ENCODE data around the gene GLYATL3. TPM values are rescaled to one million over a fixed set of nuclear protein-coding genes. Genes with fewer than 3 reads are reported as not detected.

GLYATL3 gene
- total RNA-seq, 2 donors from 2014 or later, result not detected

- ATAC-seq (replicated peaks), result no peak
- no peaks in the 10 kb centered on the region for H3K9me3 Mint-ChIP-seq
- H3K36me3 Mint-ChIP-seq (ENCODE audit: low read depth), result peaks cover 49% of the 10 kb centered on the region
Measured at GRCh38 chr6:49490633-49491032, 9.1 kb upstream of the GLYATL3 start.

GRCh38 chr6:49497304-49497703 lies 2.4 kb upstream of the GLYATL3 start:
- Mint-ChIP-seq H3K36me3 (ENCODE audit: low read depth) (peaks cover 2% of the 10 kb centered on the region), H3K4me1 (no peaks in the 10 kb centered on the region), H3K27me3 (no peaks in the 10 kb centered on the region), H3K4me3 (no peak overlapping the region), H3K27ac (no peak overlapping the region), H3K9me3 (no peaks in the 10 kb centered on the region)
- ATAC-seq (replicated peaks), result no peak

More at GRCh38 chr6:49490633-49491032, 9.1 kb upstream of the GLYATL3 start:
- no peaks in the 10 kb centered on the region for H3K27me3 Mint-ChIP-seq
- H3K4me1 Mint-ChIP-seq, result no peaks in the 10 kb centered on the region
- H3K4me3 Mint-ChIP-seq, result no peak overlapping the region
- no peak overlapping the region for H3K27ac Mint-ChIP-seq

- no peaks in the 10 kb centered on the region for H3K9me3 Mint-ChIP-seq
- no peak overlapping the region for H3K4me3 Mint-ChIP-seq
- ATAC-seq (replicated peaks), result no peak
- H3K36me3 Mint-ChIP-seq (ENCODE audit: low read depth), result no peaks in the 10 kb centered on the region
- H3K4me1 Mint-ChIP-seq, result no peaks in the 10 kb centered on the region
- H3K27ac Mint-ChIP-seq, result no peak overlapping the region
- no peaks in the 10 kb centered on the region for H3K27me3 Mint-ChIP-seq
Measured at GRCh38 chr6:49499126-49499525, 597 bp upstream of the GLYATL3 start.

- H3K4me1 Mint-ChIP-seq, result no peaks in the 10 kb centered on the region
- no peak overlapping the region for H3K4me3 Mint-ChIP-seq
- H3K36me3 Mint-ChIP-seq (ENCODE audit: low read depth), result no peaks in the 10 kb centered on the region
- H3K9me3 Mint-ChIP-seq, result peaks cover 4% of the 10 kb centered on the region
- ATAC-seq (replicated peaks), result no peak
- no peak overlapping the region for H3K27ac Mint-ChIP-seq
- peaks cover 10% of the 10 kb centered on the region for H3K27me3 Mint-ChIP-seq
Measured at GRCh38 chr6:49504666-49505065, 4.9 kb downstream of the GLYATL3 start.

GRCh38 chr6:49506569-49507111 lies 6.9 kb downstream of the GLYATL3 start:
- H3K9me3 Mint-ChIP-seq, result peaks cover 4% of the 10 kb centered on the region
- H3K27ac Mint-ChIP-seq, result no peak overlapping the region
- peaks cover 14% of the 10 kb centered on the region for H3K27me3 Mint-ChIP-seq
- no peak for ATAC-seq (replicated peaks)
- H3K4me3 Mint-ChIP-seq, result no peak overlapping the region
- no peaks in the 10 kb centered on the region for H3K4me1 Mint-ChIP-seq
- H3K36me3 Mint-ChIP-seq (ENCODE audit: low read depth), result no peaks in the 10 kb centered on the region

- Mint-ChIP-seq H3K27ac (no peak overlapping the region), H3K4me1 (no peaks in the 10 kb centered on the region), H3K36me3 (ENCODE audit: low read depth) (no peaks in the 10 kb centered on the region), H3K9me3 (peaks cover 4% of the 10 kb centered on the region), H3K27me3 (peaks cover 18% of the 10 kb centered on the region), H3K4me3 (no peak overlapping the region)
- no peak for ATAC-seq (replicated peaks)
Measured at GRCh38 chr6:49509342-49509741, 9.6 kb downstream of the GLYATL3 start.

- H3K27me3 Mint-ChIP-seq, result peaks cover 16% of the 10 kb centered on the region
- no peaks in the 10 kb centered on the region for H3K4me1 Mint-ChIP-seq
- H3K36me3 Mint-ChIP-seq (ENCODE audit: low read depth), result no peaks in the 10 kb centered on the region
- H3K27ac Mint-ChIP-seq, result no peak overlapping the region
- no peaks in the 10 kb centered on the region for H3K9me3 Mint-ChIP-seq
- H3K4me3 Mint-ChIP-seq, result no peak overlapping the region
- no peak for ATAC-seq (replicated peaks)
Measured at GRCh38 chr6:49513153-49513989, 13.6 kb downstream of the GLYATL3 start.

- Mint-ChIP-seq H3K27ac (no peak overlapping the region), H3K4me3 (no peak overlapping the region), H3K27me3 (peaks cover 14% of the 10 kb centered on the region), H3K9me3 (no peaks in the 10 kb centered on the region), H3K4me1 (no peaks in the 10 kb centered on the region), H3K36me3 (ENCODE audit: low read depth) (no peaks in the 10 kb centered on the region)
- no peak for ATAC-seq (replicated peaks)
Measured at GRCh38 chr6:49514571-49515484, 15.1 kb downstream of the GLYATL3 start.

GRCh38 chr6:49515485-49516146 lies 15.9 kb downstream of the GLYATL3 start:
- Mint-ChIP-seq H3K36me3 (ENCODE audit: low read depth) (no peaks in the 10 kb centered on the region), H3K9me3 (no peaks in the 10 kb centered on the region), H3K4me1 (no peaks in the 10 kb centered on the region), H3K27me3 (peaks cover 16% of the 10 kb centered on the region), H3K4me3 (no peak overlapping the region), H3K27ac (no peak overlapping the region)
- ATAC-seq (replicated peaks), result no peak

- ATAC-seq (replicated peaks), result no peak
- Mint-ChIP-seq H3K36me3 (ENCODE audit: low read depth) (no peaks in the 10 kb centered on the region), H3K4me1 (no peaks in the 10 kb centered on the region), H3K27ac (no peak overlapping the region), H3K9me3 (no peaks in the 10 kb centered on the region), H3K27me3 (peaks cover 16% of the 10 kb centered on the region), H3K4me3 (no peak overlapping the region)
Measured at GRCh38 chr6:49516147-49516505, 16.4 kb downstream of the GLYATL3 start.

- H3K4me3 Mint-ChIP-seq, result no peak overlapping the region
- no peaks in the 10 kb centered on the region for H3K9me3 Mint-ChIP-seq
- no peak for ATAC-seq (replicated peaks)
- H3K27me3 Mint-ChIP-seq, result peaks cover 13% of the 10 kb centered on the region
- H3K4me1 Mint-ChIP-seq, result no peaks in the 10 kb centered on the region
- H3K36me3 Mint-ChIP-seq (ENCODE audit: low read depth), result no peaks in the 10 kb centered on the region
- no peak overlapping the region for H3K27ac Mint-ChIP-seq
Measured at GRCh38 chr6:49517919-49518318, 18.2 kb downstream of the GLYATL3 start.

- Mint-ChIP-seq H3K9me3 (no peaks in the 10 kb centered on the region), H3K4me1 (no peaks in the 10 kb centered on the region), H3K4me3 (no peak overlapping the region), H3K36me3 (ENCODE audit: low read depth) (no peaks in the 10 kb centered on the region), H3K27ac (no peak overlapping the region), H3K27me3 (peaks cover 9% of the 10 kb centered on the region)
- ATAC-seq (replicated peaks), result no peak
Measured at GRCh38 chr6:49519660-49520059, 19.9 kb downstream of the GLYATL3 start.

GRCh38 chr6:49522710-49523593 lies 23.2 kb downstream of the GLYATL3 start:
- H3K4me3 Mint-ChIP-seq, result no peak overlapping the region

More at GRCh38 chr6:49522710-49523593, 23.2 kb downstream of the GLYATL3 start:
- Mint-ChIP-seq H3K4me1 (no peaks in the 10 kb centered on the region), H3K27me3 (peaks cover 3% of the 10 kb centered on the region), H3K27ac (no peak overlapping the region), H3K36me3 (ENCODE audit: low read depth) (no peaks in the 10 kb centered on the region), H3K9me3 (no peaks in the 10 kb centered on the region)
- no peak for ATAC-seq (replicated peaks)

Data from activated T-helper 17 cell treated with anti-CD3 and anti-CD28 coated beads, Interleukin-2, amount 50 U/mL, for 72 hours (primary cell).